Activated B cell treated with CpG ODN at 0.5 μM for 24 hours (primary cell): ENCODE measurements around the gene FARSB. TPM values are rescaled to one million over a fixed set of nuclear protein-coding genes. Genes with fewer than 3 reads are reported as not detected.

Experiments
- ATAC-seq: fragments of 200-7000 bp; cut with Tn5 transposase; one replicate; pipeline ENCODE4 v1.10.0; 2021; ENCODE audit warnings: low read depth, mild to moderate bottlenecking, moderate library complexity
- CTCF ChIA-PET: fragments of 350-600 bp; sonication (Branson Sonifier 250); formaldehyde crosslinking; loops from one replicate; lab custom pipeline; 2021; ENCODE audit warnings: antibody characterized with exemption; lab: Charles Lee
- POLR2A ChIA-PET: fragments of 350-600 bp; sonication (Branson Sonifier 250); formaldehyde crosslinking; loops from one replicate; lab custom pipeline; 2021; ENCODE audit warnings: antibody characterized with exemption; lab: Charles Lee
- DNase-seq: peaks from one replicate; pipeline ENCODE4 v3.0.0; 2022
- H3K27ac Mint-ChIP-seq: one replicate; pipeline ENCODE4 v1.8.0; 2020; ENCODE audit warnings: mixed read lengths
- H3K27me3 Mint-ChIP-seq: one replicate; pipeline ENCODE4 v1.8.0; 2021; ENCODE audit warnings: mixed read lengths
- H3K36me3 Mint-ChIP-seq: one replicate; pipeline ENCODE4 v1.8.0; 2021; ENCODE audit warnings: low read depth, mixed read lengths
- H3K4me1 Mint-ChIP-seq: one replicate; pipeline ENCODE4 v1.8.0; 2021; ENCODE audit warnings: mixed read lengths
- H3K4me3 Mint-ChIP-seq: one replicate; pipeline ENCODE4 v1.8.0; 2020; ENCODE audit warnings: mild to moderate bottlenecking, mixed read lengths
- H3K9me3 Mint-ChIP-seq: one replicate; pipeline ENCODE4 v1.8.0; 2020; ENCODE audit warnings: mixed read lengths
- intact Hi-C: fragments of 100-400 bp; cut with micrococcal nuclease; formaldehyde crosslinking; loops from one replicate; pipeline ENCODE4 v1.15.1; 2024
- total RNA-seq: library from RNA; stranded (reverse); gene quantifications from 2 replicates; pipeline ENCODE4 v1.2.3, GENCODE V29; 2022
- TF ChIP-seq, protein P1 (sequence below): fragments of 200-600 bp; IDR thresholded peaks from one replicate; pipeline ENCODE4 v1.8.0; 2022; ENCODE audit warnings: antibody characterized with exemption, mild to moderate bottlenecking

The FARSB gene
- total RNA-seq, 1 donor from 2014 or later = 23.3 TPM

DNA sequence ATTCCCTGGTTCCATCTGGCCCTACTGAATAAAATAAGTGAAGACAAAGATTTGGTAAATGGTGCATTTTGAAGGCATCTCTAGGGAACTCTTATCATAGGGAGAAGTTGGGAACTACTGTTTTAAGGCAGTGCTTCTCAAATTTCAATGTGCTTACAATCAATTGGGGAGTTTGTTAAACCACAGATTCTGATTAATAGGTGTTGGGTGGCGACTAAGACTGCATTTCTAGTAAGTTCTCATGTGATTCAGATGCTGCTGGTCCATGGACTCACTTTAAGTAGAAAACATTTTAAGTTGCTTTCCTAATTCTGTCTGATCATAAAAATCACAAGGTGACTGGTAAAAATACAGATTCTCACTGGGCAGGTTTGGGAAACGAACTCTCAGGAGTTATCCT lies 14.6 kb downstream of the FARSB start:
- ATAC-seq = no peak
- no peak overlapping the region for H3K4me3 Mint-ChIP-seq
- H3K27ac Mint-ChIP-seq = no peak overlapping the region
- POLR2A ChIA-PET = no interaction called here
- H3K4me1 Mint-ChIP-seq = no peaks in the 10 kb centered on the region
- intact Hi-C loops = no loop called here
- H3K36me3 Mint-ChIP-seq = peaks cover 76% of the 10 kb centered on the region
- no peaks in the 10 kb centered on the region for H3K27me3 Mint-ChIP-seq
- no peaks in the 10 kb centered on the region for H3K9me3 Mint-ChIP-seq
- TF ChIP-seq, protein P1, sequence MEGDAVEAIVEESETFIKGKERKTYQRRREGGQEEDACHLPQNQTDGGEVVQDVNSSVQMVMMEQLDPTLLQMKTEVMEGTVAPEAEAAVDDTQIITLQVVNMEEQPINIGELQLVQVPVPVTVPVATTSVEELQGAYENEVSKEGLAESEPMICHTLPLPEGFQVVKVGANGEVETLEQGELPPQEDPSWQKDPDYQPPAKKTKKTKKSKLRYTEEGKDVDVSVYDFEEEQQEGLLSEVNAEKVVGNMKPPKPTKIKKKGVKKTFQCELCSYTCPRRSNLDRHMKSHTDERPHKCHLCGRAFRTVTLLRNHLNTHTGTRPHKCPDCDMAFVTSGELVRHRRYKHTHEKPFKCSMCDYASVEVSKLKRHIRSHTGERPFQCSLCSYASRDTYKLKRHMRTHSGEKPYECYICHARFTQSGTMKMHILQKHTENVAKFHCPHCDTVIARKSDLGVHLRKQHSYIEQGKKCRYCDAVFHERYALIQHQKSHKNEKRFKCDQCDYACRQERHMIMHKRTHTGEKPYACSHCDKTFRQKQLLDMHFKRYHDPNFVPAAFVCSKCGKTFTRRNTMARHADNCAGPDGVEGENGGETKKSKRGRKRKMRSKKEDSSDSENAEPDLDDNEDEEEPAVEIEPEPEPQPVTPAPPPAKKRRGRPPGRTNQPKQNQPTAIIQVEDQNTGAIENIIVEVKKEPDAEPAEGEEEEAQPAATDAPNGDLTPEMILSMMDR = no peak
- CTCF ChIA-PET = no interaction called here
- no peak for DNase-seq

DNA sequence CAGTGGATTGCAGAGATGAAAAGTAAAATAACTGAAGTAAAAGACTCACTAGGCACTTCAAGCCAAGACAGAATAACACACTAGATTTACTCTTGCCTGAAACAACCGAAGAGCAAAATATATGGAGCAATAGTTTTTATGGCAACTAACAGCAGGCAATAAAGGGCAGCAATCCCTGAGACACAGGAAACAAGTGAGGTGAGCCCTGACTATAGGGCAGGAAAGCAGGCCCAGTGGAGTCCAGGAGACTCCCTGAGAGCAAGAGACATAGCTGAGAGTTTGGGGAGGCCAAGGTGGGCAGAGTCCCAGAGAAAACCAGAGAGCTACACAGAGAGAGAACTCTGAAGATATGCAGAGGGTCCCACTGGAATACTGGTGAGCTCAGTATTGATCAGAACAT lies 18.8 kb downstream of the FARSB start:
- H3K27me3 Mint-ChIP-seq = no peaks in the 10 kb centered on the region
- POLR2A ChIA-PET = interaction anchor here (0.6 kb wide), 1 partner anchor 41 kb away, joined by 3 read pairs; no protein-coding TSS in a partner anchor
- no peak overlapping the region for H3K4me3 Mint-ChIP-seq
- H3K27ac Mint-ChIP-seq = no peak overlapping the region
- ATAC-seq (no peak), DNase-seq (no peak)
- H3K36me3 Mint-ChIP-seq = peaks cover 76% of the 10 kb centered on the region
- H3K9me3 Mint-ChIP-seq = no peaks in the 10 kb centered on the region
- CTCF ChIA-PET = interaction anchor here (0.6 kb wide), 1 partner anchor 18 kb away, joined by 4 read pairs; no protein-coding TSS in a partner anchor
- TF ChIP-seq, protein P1 = no peak
- intact Hi-C loops = no loop called here
- no peaks in the 10 kb centered on the region for H3K4me1 Mint-ChIP-seq

DNA sequence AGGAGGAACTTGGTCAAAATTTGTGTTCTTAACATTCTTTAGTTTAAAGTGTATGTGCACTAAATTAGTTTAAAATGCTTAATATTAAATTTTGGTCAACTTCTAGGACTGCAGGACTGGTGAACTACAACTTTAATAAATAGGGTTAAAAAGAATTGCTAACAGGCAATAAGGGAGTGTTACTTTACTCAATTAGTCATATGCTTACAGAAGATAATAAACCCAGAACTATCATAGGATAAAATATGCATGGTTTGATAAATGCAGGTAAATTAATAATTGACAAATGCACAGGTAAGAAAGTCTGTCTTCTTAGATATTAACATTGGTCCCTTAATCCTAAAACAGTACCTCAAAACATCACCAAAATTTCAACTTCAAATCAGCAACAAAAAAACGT lies 20.6 kb downstream of the FARSB start:
- CTCF ChIA-PET = no interaction called here
- H3K27ac Mint-ChIP-seq = no peak overlapping the region
- no peaks in the 10 kb centered on the region for H3K4me1 Mint-ChIP-seq
- DNase-seq (no peak), ATAC-seq (no peak)
- no peaks in the 10 kb centered on the region for H3K27me3 Mint-ChIP-seq
- POLR2A ChIA-PET = no interaction called here
- H3K4me3 Mint-ChIP-seq = no peak overlapping the region
- peaks cover 73% of the 10 kb centered on the region for H3K36me3 Mint-ChIP-seq
- no peaks in the 10 kb centered on the region for H3K9me3 Mint-ChIP-seq
- TF ChIP-seq, protein P1 = no peak
- intact Hi-C loops = no loop called here

DNA sequence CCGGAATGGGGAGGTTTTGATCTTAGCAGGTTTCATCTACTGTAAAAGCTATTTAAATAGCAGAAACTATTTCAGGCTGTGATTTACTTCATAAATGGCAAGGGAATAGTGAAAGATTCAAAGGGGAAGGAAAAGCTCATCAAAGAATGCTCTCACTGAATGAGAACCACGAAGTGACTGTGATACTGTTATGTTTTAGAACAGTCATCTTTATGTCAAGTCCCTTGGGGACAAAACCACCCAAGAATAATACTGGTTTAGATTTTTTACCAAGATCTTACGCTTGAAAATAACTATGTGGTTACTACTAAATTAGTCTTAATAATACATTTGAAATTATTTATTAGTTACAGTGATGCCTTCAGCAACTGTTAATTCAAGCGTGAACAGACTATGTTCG lies 28.1 kb downstream of the FARSB start:
- no peaks in the 10 kb centered on the region for H3K27me3 Mint-ChIP-seq
- H3K4me1 Mint-ChIP-seq = no peaks in the 10 kb centered on the region
- intact Hi-C loops = no loop called here
- H3K27ac Mint-ChIP-seq = no peak overlapping the region
- ATAC-seq = no peak
- H3K9me3 Mint-ChIP-seq = no peaks in the 10 kb centered on the region
- ChIA-PET POLR2A (no interaction called here), CTCF (no interaction called here)
- DNase-seq = no peak
- H3K4me3 Mint-ChIP-seq = no peak overlapping the region
- H3K36me3 Mint-ChIP-seq = peaks cover 75% of the 10 kb centered on the region
- TF ChIP-seq, protein P1 = no peak

DNA sequence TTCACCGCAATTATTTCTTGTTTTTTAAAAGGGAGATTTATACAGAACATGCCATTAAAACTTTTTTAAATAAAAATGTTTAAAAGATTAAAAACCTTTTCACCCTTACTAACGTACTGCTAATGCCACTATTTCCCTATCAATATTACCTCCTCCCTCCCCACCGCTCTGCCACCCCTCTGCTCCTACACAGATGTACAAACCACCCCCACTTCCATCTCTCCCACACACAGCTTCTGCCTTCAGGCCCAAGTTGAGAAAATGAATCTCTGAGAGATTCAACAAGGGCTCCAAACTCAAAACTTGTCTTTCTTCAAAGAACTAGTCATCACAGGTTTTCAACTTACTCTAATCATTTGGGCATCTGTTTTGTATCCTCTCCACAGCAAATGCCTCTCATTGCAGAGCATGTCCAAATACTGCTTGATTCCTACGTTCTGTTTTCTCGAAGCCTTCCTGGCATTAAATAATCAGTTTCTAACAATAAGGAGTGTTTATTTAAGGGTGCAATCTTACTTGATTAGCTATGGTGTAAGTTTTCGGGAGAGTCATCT lies 32.1 kb downstream of the FARSB start:
- ChIA-PET POLR2A (no interaction called here), CTCF (no interaction called here)
- Mint-ChIP-seq H3K4me3 (no peak overlapping the region), H3K4me1 (no peaks in the 10 kb centered on the region), H3K36me3 (peaks cover 69% of the 10 kb centered on the region), H3K27ac (no peak overlapping the region), H3K9me3 (no peaks in the 10 kb centered on the region), H3K27me3 (no peaks in the 10 kb centered on the region)
- TF ChIP-seq, protein P1 = no peak
- no peak for DNase-seq
- ATAC-seq = no peak
- intact Hi-C loops = no loop called here
